GM21360 (cell line): ENCODE measurements around the gene ARX.

Source experiments
- ATAC-seq: cut with Tn5 transposase; IDR thresholded peaks from one replicate; pipeline ENCODE4 v1.9.1; 2021; ENCODE audit warnings: mild to moderate bottlenecking, moderate library complexity; ENCODE audit not compliant: unreplicated experiment

The ARX gene

GRCh38 chrX:25016938-25017598 is 1.3 kb upstream of the ARX start:
- ATAC-seq = no peak

GRCh38 chrX:25016361-25016671 is 551 bp upstream of the ARX start:
- ATAC-seq = no peak

GRCh38 chrX:25014366-25014838 is 1.4 kb downstream of the ARX start:
- no peak for ATAC-seq

GRCh38 chrX:25013632-25014365 is 2.0 kb downstream of the ARX start:
- ATAC-seq = no peak

DNA sequence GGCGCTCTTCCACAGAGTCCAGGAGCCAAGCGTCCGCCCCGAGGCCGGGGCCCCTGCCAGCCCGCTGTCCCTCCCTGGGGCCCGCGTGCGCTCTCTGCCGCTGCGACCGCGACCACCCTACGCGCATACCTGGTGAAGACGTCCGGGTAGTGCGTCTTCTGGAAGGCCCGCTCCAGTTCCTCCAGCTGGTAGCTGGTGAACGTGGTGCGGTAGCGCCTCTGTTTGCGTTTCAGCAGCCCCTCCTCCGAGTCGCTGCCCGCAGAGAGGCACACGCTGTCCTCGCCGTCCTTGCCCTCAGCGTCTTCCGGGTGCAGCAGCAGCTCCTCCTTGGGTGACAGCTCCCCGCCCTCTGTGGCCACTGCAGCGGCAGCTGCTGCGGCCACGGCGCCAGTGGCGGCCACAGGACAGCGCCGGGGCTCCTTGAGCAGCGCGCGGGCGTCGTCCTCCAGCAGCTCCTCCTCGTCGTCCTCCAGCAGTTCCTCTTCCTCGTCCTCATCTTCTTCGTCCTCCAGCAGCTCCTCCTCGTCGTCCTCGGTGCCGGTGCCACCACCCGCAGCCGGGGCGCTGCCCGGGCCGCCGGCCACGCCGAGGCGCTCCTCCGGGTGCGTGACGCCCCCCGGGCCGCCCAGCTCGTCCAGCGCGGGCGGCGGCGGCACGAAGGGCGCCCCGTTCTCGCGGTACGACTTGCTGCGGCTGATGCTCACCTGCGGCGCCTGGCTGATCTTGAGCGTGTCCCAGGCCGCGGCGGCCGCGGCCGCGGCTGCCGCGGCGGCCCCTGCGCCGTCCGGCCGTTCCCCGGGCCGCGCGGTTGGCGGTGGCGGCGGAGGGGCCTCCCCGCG is 2.8 kb downstream of the ARX start:
- no peak for ATAC-seq

DNA sequence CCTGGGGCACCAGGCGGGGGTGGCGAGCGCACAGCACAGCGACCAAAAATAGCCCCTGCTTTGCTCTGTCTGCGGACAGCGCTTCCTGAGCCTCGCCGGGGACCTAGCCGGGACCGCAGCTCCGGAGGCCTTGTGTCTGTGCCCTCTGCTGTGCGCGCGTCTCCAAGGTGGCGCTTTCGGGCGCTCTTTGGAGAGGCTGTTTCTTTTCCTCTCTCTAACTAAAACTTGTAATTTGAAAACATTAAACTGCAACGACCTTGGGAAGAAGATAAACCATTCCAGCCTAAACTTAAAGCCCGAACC is 3.4 kb downstream of the ARX start:
- no peak for ATAC-seq

GRCh38 chrX:25011589-25012432 is 4.0 kb downstream of the ARX start:
- ATAC-seq = no peak

DNA sequence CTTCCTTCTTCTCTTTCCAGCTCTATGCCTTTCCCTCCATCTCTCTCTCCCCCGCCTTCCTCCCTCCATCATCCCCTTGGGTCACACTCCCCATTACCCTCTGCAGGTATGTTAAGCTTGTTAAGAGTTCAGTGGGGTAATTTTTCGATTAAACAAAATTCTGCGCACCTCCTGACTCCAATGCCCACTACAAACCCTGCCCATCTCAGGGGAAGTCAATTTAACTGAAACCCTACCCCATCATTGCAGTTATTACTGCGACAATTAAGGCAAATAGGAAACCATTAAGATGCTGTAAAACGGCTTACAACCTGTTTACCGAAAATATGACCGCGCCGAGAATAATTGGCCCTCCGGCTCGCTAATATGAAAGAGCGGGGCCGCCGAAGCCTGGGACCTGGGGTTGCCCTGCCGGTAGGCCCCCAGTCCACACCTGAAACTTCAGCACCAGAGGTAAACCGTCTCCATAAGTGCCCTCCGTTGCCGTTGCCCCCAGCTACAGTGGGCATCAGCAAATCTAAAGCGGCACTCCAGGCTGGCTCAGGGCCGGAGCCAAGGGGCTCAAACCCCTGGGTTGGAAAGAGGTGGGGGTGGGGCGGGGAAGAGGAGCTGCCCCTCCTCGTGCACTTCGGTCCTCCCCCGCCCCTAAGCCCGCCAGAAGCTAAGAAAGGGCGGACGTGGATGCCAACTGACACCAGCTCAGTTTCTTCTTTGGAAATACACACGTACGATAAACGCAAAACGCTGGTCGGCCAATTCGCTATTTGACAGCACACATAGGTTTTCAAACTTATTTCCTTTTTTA is 4.8 kb downstream of the ARX start:
- no peak for ATAC-seq

- ATAC-seq = no peak
Measured at GRCh38 chrX:25009407-25009806, 6.4 kb downstream of the ARX start.

GRCh38 chrX:25007059-25008053 is 8.4 kb downstream of the ARX start:
- ATAC-seq = no peak

DNA sequence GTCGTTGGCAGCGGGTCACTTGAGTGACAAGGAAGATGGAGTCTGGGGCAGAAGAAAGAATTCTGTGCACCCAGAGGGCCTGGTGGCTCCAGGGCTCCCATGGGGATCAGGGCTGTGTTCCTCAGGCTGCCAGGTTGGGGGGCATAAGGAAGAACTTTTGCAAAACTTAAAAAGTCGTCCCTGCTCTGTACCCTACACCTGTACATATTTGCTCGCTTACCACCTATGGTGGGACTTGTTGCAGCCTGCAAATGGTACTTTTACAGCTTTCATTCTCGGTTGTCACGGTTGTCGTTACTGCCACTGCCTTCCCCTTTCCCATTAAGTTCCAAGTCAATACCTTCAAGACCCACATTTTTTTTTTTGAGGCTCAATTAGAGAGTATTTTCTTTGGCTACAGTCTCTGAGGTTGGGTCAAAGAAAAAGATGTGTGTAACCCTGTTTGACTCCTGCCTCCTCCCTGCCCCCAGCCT is 9.1 kb downstream of the ARX start:
- ATAC-seq = no peak

DNA sequence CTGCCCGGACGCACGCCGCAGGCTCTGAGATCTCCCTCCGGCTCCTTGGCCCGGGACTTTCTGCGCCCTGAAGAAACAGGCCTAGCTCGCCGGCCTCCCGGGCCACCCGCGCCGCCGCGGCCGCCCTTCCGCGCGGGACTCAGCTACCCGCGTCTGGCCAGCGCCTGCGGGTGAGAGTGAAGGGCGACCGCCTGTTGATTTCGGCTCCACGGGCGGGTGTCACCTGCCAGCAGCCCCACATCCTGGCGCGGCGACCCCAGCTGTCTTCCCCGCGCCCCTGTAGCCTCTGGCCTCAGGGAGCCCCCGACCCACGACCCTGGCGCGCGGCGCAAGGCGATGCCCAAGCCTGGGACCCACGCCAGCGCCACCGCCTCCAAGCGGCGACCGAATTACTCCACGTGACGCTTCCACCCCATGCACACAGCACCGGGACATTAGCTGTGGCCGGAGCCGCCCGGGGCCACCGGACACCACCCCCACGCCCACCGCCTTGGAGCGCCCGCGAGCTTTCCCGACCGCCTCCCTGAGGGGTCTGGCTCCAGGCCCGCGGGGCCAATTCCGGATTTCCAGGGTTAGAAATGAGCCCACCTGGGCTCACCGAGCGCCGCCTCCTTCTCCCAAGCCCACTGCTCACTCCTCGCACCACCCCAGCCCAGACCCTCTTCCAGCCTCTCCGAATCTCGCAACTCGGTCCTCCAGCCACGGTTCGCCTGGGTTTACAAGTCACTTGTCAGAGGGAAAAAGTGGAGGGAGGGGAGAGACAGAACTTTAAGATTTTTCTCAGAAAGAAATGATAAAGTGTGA is 10.2 kb downstream of the ARX start:
- no peak for ATAC-seq

DNA sequence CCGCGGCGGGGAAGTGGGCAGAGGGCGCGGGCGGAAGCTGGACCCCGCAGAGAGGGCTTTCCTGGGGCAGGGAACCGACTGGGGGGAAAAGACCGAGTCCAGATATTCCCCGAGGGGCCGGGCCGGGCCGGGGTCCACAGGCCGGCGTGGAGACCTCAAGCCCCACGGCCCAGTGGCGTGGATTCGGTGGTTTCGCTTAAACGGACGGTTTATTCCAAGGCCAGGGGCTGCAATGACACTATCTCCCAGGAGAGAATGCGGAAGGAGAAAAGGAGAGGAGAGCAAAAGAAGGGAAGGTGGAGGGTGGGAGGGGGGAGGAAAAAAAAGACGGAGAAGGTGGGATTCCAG is 10.8 kb downstream of the ARX start:
- no peak for ATAC-seq

DNA sequence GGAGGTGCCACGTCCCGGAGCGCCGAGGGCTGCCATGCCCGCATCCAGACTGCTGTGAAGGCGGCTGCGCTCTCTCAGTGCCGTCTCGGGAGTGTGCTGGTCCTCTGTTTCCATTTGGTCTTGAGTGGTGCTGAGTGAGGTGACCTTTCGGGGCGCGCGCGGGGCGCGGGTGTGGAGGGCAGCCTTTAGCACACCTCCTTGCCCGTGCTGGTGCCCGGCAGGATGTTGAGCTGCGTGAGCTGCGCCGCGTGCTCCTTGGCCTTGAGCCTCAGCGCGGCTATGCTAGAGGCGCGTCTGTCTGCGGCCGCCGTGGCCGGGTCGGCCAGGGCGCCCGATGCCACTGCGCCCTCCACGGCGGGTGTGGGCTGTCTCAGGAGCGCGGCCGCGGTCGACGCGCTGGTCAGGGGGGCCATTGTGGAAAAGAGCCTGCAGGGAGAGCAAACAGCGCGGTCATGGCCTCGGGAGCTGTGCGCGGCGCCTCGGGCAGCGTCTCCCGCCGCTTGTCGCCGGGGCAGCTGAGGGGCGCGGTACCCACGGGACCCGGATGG is 11.2 kb downstream of the ARX start:
- no peak for ATAC-seq

DNA sequence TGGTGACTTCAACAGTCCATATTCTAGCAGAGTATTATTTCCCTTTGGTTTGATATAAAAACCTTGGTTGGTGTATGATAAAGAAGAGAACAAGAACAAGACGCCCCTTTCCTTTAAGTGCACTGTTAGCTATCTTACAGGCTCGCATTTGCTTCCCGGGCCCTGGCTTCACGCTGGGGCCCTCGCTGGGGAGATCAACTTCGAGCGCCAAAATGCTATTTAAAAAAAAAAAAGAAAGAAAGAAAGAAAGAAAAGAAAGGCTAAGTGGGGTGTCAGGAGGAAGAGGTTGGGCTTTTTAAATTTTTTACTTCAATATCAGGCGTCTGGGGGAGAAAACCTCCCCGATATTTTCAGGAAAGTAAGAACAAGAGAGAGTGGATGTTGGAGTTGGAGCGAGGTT is 11.7 kb downstream of the ARX start:
- no peak for ATAC-seq

DNA sequence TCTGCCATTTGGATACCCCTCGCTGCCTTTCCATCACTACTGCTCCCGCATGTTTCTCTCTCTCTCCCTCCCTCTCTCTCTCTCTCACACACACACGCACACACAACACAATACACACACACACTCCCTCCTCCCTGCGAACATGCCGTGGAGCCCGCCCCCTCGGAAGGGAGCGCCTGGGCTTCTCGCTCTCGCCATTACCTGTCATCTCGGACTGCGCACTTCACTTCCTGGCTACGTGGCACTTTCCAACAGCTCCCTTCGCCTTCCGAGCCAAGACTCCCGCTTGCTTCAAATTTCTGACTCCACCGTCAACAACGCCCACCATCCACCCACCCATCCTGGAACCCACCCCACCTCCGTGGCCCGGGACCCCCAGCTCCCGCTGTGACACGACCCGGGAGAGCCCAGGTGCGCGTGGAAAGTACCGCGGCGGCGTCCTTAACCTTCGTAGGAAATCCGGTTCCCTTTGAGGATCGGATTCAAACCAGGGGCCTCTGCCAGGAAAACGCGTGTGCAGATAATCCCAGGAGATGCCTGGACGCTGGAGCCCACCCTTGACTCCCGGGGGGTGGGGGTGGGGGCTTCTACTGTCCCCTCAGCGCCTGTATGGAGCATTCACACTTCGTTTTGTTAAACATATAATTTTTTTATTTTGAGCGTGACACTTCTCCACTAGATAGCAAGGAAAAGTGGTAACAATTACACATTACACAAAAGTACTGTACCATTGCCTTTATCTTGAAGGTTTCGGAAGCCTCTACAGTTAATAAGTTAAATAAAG is 12.5 kb downstream of the ARX start:
- no peak for ATAC-seq

GRCh38 chrX:25002661-25003020 is 13.1 kb downstream of the ARX start:
- no peak for ATAC-seq
